Spinal cord (tissue), 10 donors: ENCODE measurements around the gene GTF2A2. TPM values are rescaled to one million over a fixed set of nuclear protein-coding genes. Genes with fewer than 3 reads are reported as not detected.

Experiments used
- DNase-seq, 6 donors: peaks; one replicate each; pipeline versions ENCODE4 v3.0.0 to v3.0.0-alpha.2; 2013 to 2015; ENCODE audit warnings: low spot score in 6 of 6, low read depth in 4 of 6
- H3K27ac ChIP-seq: one replicate; pipeline ENCODE4 v1.5.1; 2013; ENCODE audit warnings: low read depth, low read length, control low read depth
- H3K27me3 ChIP-seq: one replicate; pipeline ENCODE4 v1.6.1; 2013; ENCODE audit warnings: low read length; ENCODE audit not compliant: control insufficient read depth, insufficient read depth
- H3K36me3 ChIP-seq: one replicate; pipeline ENCODE4 v1.6.1; 2013; ENCODE audit warnings: low read length; ENCODE audit not compliant: control insufficient read depth, insufficient read depth
- H3K4me1 ChIP-seq: one replicate; pipeline ENCODE4 v1.6.1; 2013; ENCODE audit warnings: low read length; ENCODE audit not compliant: control insufficient read depth, insufficient read depth
- H3K4me3 ChIP-seq: one replicate; pipeline ENCODE4 v1.5.1; 2013; ENCODE audit warnings: low read depth, low read length, control low read depth
- H3K9me3 ChIP-seq: one replicate; pipeline ENCODE4 v1.6.1; 2013; ENCODE audit warnings: low read length; ENCODE audit not compliant: control insufficient read depth, insufficient read depth
- WGBS: methylation state at CpG from one replicate; pipeline ENCODE4 v1.1.5; 2013; ENCODE audit warnings: missing lambda C conversion rate; ENCODE audit not compliant: insufficient coverage; 5-methylcytosine and 5-hydroxymethylcytosine counted together
- polyA plus RNA-seq, 2 donors: library from polyadenylated mRNA; unstranded; fragments of 120-200 nt; gene quantifications; one replicate each; pipeline ENCODE4 v1.2.1, GENCODE V29; 2013; ENCODE audit not compliant: insufficient read length in 2 of 2
- total RNA-seq, 2 donors: library from RNA; depleted of rRNA in 1 of 2; stranded (reverse); fragments of 120-200 nt in 1 of 2; fragments of >200 nt in 1 of 2; gene quantifications; one replicate each; pipeline versions ENCODE4 v1.2.3 to v1.2.4, GENCODE V29; 2013 to 2014
- donor health status: healthy.

GTF2A2 gene
- total and polyA plus RNA-seq, 4 donors: 53.9 to 182 (median 123) TPM

- Histone ChIP-seq H3K36me3 (no peaks in the 10 kb centered on the region), H3K27me3 (no peaks in the 10 kb centered on the region), H3K4me1 (peaks cover 8% of the 10 kb centered on the region), H3K27ac (no peak overlapping the region), H3K9me3 (no peaks in the 10 kb centered on the region), H3K4me3 (no peak overlapping the region)
- no CpG with 5 or more reads among the region's 1 CpG for WGBS
- peak in 5 of 6 donors; percentile 28 to 86 (median 57) for DNase-seq
Observed at GRCh38 chr15:59691194-59691805, 34.0 kb upstream of the GTF2A2 start.

GRCh38 chr15:59689626-59690236 is 32.4 kb upstream of the GTF2A2 start:
- Histone ChIP-seq H3K9me3 (no peaks in the 10 kb centered on the region), H3K4me3 (peak overlapping the region; percentile 95), H3K36me3 (no peaks in the 10 kb centered on the region), H3K27me3 (no peaks in the 10 kb centered on the region), H3K27ac (peak overlapping the region; percentile 97), H3K4me1 (peaks cover 8% of the 10 kb centered on the region)
- 9% methylated on average over 12 of the region's 25 CpGs for WGBS
- DNase-seq: peak in 4 of 6 donors; percentile 15 to 66 (median 36)

GRCh38 chr15:59688782-59689625 is 31.7 kb upstream of the GTF2A2 start, which contains the start of gene BNIP2:
BNIP2 (minus strand) TSS chr15:59689320; CDS start chr15:59682457, 6,863 bp downstream.
- H3K4me1 ChIP-seq: peaks cover 8% of the 10 kb centered on the region
- peak within 1 kb of the TSS; percentile 95 for H3K4me3 ChIP-seq
- no peaks in the 10 kb centered on the region for H3K36me3 ChIP-seq
- H3K9me3 ChIP-seq: no peaks in the 10 kb centered on the region
- peak; percentile 88 to 99 (median 96) for DNase-seq
- under 1% methylated on average over 73 of the region's 78 CpGs for WGBS
- H3K27me3 ChIP-seq: no peaks in the 10 kb centered on the region
- H3K27ac ChIP-seq: peak within 1 kb of the TSS; percentile 97

DNA sequence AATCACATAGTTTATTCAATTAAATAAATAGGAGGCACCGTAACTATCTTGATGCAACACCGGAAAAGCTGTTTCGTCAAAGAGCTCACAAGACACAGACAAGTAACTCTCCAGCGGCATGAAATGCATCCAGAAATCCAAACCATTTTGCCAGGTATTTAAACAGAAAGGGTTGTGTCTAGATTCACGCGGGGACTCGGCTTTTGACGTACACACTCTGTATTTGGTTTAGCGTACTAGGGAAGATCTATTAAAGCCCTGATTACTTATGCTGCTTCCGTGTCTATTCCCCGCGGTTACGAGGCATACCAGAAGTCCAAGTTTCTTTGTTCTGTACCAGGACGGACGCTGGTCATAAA is 31.1 kb upstream of the GTF2A2 start:
- H3K4me3 ChIP-seq: peak overlapping the region; percentile 95

DNA sequence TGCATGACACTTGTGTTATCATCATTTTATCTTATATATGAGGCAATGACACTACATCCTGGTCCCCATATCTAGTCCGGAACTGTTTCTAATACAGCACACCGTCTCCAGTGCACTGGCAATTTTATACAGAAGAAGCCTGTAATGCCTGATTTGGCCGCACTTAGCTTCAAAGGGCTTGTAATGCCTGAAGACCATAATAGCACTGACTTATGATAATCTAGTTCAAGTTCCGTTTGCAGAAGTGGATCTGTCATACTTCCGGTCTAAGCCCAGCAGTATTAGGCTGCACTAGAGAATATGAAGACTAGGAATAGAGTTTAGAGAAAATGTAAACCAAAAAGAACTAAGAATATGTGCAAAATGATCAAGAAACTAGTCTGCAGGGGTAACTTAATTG is 30.5 kb upstream of the GTF2A2 start:
- Histone ChIP-seq H3K4me3 (peak overlapping the region; percentile 95), H3K4me1 (peaks cover 8% of the 10 kb centered on the region), H3K9me3 (no peaks in the 10 kb centered on the region), H3K36me3 (peaks cover 3% of the 10 kb centered on the region), H3K27me3 (no peaks in the 10 kb centered on the region), H3K27ac (no peak overlapping the region)
- DNase-seq: no peak
- WGBS: 43% methylated on average over 5 of the region's 5 CpGs

More for the DNA sequence above, 31.1 kb upstream of the GTF2A2 start:
- peak in 2 of 6 donors; percentile 7 to 55 for DNase-seq
- H3K27me3 ChIP-seq: no peaks in the 10 kb centered on the region
- H3K9me3 ChIP-seq: no peaks in the 10 kb centered on the region
- WGBS: 0% methylated on average over 9 of the region's 15 CpGs
- H3K36me3 ChIP-seq: peaks cover 3% of the 10 kb centered on the region
- peaks cover 8% of the 10 kb centered on the region for H3K4me1 ChIP-seq
- peak overlapping the region; percentile 97 for H3K27ac ChIP-seq

GRCh38 chr15:59686389-59686788 is 29.1 kb upstream of the GTF2A2 start:
- H3K36me3 ChIP-seq: peaks cover 11% of the 10 kb centered on the region
- H3K4me3 ChIP-seq: no peak overlapping the region
- no CpG with 5 or more reads among the region's 7 CpGs for WGBS
- no peaks in the 10 kb centered on the region for H3K27me3 ChIP-seq
- H3K9me3 ChIP-seq: no peaks in the 10 kb centered on the region
- no peak overlapping the region for H3K27ac ChIP-seq
- H3K4me1 ChIP-seq: peaks cover 8% of the 10 kb centered on the region
- no peak for DNase-seq

- no CpG with 5 or more reads among the region's 1 CpG for WGBS
- no peak for DNase-seq
Observed at GRCh38 chr15:59685737-59686297, 28.5 kb upstream of the GTF2A2 start.

GRCh38 chr15:59680870-59681269 is 23.6 kb upstream of the GTF2A2 start:
- H3K36me3 ChIP-seq: peaks cover 33% of the 10 kb centered on the region
- H3K27ac ChIP-seq: no peak overlapping the region
- DNase-seq: no peak
- H3K27me3 ChIP-seq: no peaks in the 10 kb centered on the region
- no peaks in the 10 kb centered on the region for H3K4me1 ChIP-seq
- WGBS: 90% methylated on average over 2 of the region's 5 CpGs
- H3K9me3 ChIP-seq: no peaks in the 10 kb centered on the region
- no peak overlapping the region for H3K4me3 ChIP-seq

More at GRCh38 chr15:59685737-59686297, 28.5 kb upstream of the GTF2A2 start:
- peaks cover 8% of the 10 kb centered on the region for H3K4me1 ChIP-seq
- peaks cover 15% of the 10 kb centered on the region for H3K36me3 ChIP-seq
- no peaks in the 10 kb centered on the region for H3K27me3 ChIP-seq
- H3K27ac ChIP-seq: no peak overlapping the region
- H3K4me3 ChIP-seq: no peak overlapping the region
- no peaks in the 10 kb centered on the region for H3K9me3 ChIP-seq

DNA sequence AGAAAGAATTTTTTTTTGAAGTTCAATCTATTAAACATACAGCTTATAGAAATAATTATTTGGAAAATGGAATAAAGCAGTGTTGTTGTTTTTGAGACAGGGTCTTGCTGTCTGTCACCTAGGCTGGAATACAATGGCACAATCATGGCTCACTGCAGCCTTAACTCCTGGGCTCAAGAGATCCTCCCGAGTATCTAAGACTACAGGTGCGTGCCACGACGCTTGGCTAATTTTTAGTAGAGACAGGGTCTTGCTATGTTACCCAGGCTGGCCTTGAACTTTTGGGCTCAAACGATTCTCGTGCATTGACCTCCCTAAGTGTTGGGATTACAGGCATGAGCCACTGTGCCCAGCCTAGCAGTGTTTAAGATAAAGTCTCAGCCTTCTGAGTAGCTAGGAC is 23.0 kb upstream of the GTF2A2 start:
- WGBS: 100% methylated on average over 6 of the region's 6 CpGs
- Histone ChIP-seq H3K4me3 (no peak overlapping the region), H3K4me1 (no peaks in the 10 kb centered on the region), H3K36me3 (peaks cover 34% of the 10 kb centered on the region), H3K9me3 (no peaks in the 10 kb centered on the region), H3K27me3 (no peaks in the 10 kb centered on the region), H3K27ac (no peak overlapping the region)
- no peak for DNase-seq
